ENCODE data around the gene BEAN1. TPM values are rescaled to one million over a fixed set of nuclear protein-coding genes. Genes with fewer than 3 reads are reported as not detected.

The BEAN1 gene
- total RNA-seq, 1 experiment from 2014 or later, result not detected

GRCh38 chr16:66502020-66502913 lies 75.2 kb downstream of the BEAN1 start:
- H3K9me3 ChIP-seq (ENCODE audit: control insufficient read depth, insufficient read depth, low read depth, low read length), result no peaks in the 10 kb centered on the region
- no peak for ATAC-seq
- no peaks in the 10 kb centered on the region for H3K36me3 ChIP-seq (ENCODE audit: control insufficient read depth, insufficient read depth, low read length)
- no TSS peak for BruUV-seq (replicated peaks)
- H3K4me3 ChIP-seq (ENCODE audit: low read depth in 2 of 2, low read length in 2 of 2), result no peak overlapping the region
- TF ChIP-seq POLR2AphosphoS5 (IDR thresholded peaks at IDR 0.05; ENCODE audit: low read depth, low read length) (no peak), TCF7L2 (IDR thresholded peaks at IDR 0.05; ENCODE audit: low read depth, low read length) (no peak), REST (IDR thresholded peaks at IDR 0.05; ENCODE audit: insufficient read depth in 1 of 2, low read depth in 2 of 2, low read length in 1 of 2) (no peak), SIN3A (IDR thresholded peaks at IDR 0.05; ENCODE audit: borderline replicate concordance, insufficient read depth, low read depth, low read length) (no peak), CTCF (IDR thresholded peaks at IDR 0.05) (no peak)
- ChIA-PET CTCF (no interaction called here), POLR2A (no interaction called here)
- intact Hi-C loops (cut with micrococcal nuclease; ENCODE audit: unreplicated experiment) (no loop called here), in situ Hi-C loops (cut with HindIII; ENCODE audit: low pct_unique_long_range_greater_than_20kb, low sequenced_read_pairs) (no loop called here)
- no peak for DNase-seq (ENCODE audit: low read depth, low spot score)
- H3K27ac ChIP-seq (ENCODE audit: low read length), result no peak overlapping the region
- H3K4me1 ChIP-seq (ENCODE audit: control insufficient read depth, insufficient read depth, low read length), result no peaks in the 10 kb centered on the region
- no peaks in the 10 kb centered on the region for H3K27me3 ChIP-seq (ENCODE audit: control insufficient read depth, insufficient read depth, low read length)

- in situ Hi-C loops (cut with HindIII; ENCODE audit: low pct_unique_long_range_greater_than_20kb, low sequenced_read_pairs) (no loop called here), intact Hi-C loops (cut with micrococcal nuclease; ENCODE audit: unreplicated experiment) (no loop called here)
- no peak for ATAC-seq
- no peak for DNase-seq (ENCODE audit: low read depth, low spot score)
- TF ChIP-seq POLR2AphosphoS5 (IDR thresholded peaks at IDR 0.05; ENCODE audit: low read depth, low read length), result no peak
- TF ChIP-seq TCF7L2 (IDR thresholded peaks at IDR 0.05; ENCODE audit: low read depth, low read length), result no peak
- TF ChIP-seq CTCF (IDR thresholded peaks at IDR 0.05), result no peak
- TF ChIP-seq REST (IDR thresholded peaks at IDR 0.05; ENCODE audit: insufficient read depth in 1 of 2, low read depth in 2 of 2, low read length in 1 of 2), result no peak
- TF ChIP-seq SIN3A (IDR thresholded peaks at IDR 0.05; ENCODE audit: borderline replicate concordance, insufficient read depth, low read depth, low read length), result no peak
- no peak overlapping the region for H3K4me3 ChIP-seq (ENCODE audit: low read depth in 2 of 2, low read length in 2 of 2)
- no TSS peak for BruUV-seq (replicated peaks)
- H3K4me1 ChIP-seq (ENCODE audit: control insufficient read depth, insufficient read depth, low read length), result no peaks in the 10 kb centered on the region
- no peak overlapping the region for H3K27ac ChIP-seq (ENCODE audit: low read length)
- no peaks in the 10 kb centered on the region for H3K9me3 ChIP-seq (ENCODE audit: control insufficient read depth, insufficient read depth, low read depth, low read length)
- H3K27me3 ChIP-seq (ENCODE audit: control insufficient read depth, insufficient read depth, low read length), result no peaks in the 10 kb centered on the region
- CTCF ChIA-PET, result no interaction called here
- H3K36me3 ChIP-seq (ENCODE audit: control insufficient read depth, insufficient read depth, low read length), result no peaks in the 10 kb centered on the region
- POLR2A ChIA-PET, result no interaction called here
Observed at GRCh38 chr16:66503030-66503429, 75.9 kb downstream of the BEAN1 start.

Measured in Panc1 (cell line).